G401 (cell line): ENCODE data around the gene ZNF747. TPM values are rescaled to one million over a fixed set of nuclear protein-coding genes. Genes with fewer than 3 reads are reported as not detected.

Experiments
- DNase-seq: peaks from one replicate; pipeline ENCODE4 v3.0.0-alpha.2; 2015; ENCODE audit warnings: low spot score
- in situ Hi-C: cut with HindIII; loops from 2 replicates; pipeline ENCODE4 v1.10.0; 2016; ENCODE audit warnings: low sequenced_read_pairs, mixed read lengths
- total RNA-seq: library from RNA; depleted of rRNA; stranded (reverse); fragments of >200 nt; shearing (Covaris generic); gene quantifications from 2 replicates; pipeline ENCODE4 v1.2.3, GENCODE V29; 2014; rRNA removed

ZNF747 gene
- total RNA-seq, 1 experiment from 2014 or later: not detected

- in situ Hi-C loops: no loop called here
- no peak for DNase-seq
Measured at GRCh38 chr16:30488764-30489605, 45.7 kb downstream of the ZNF747 start.

GRCh38 chr16:30485818-30486436 lies 48.7 kb downstream of the ZNF747 start:
- in situ Hi-C loops: no loop called here
- DNase-seq: no peak

- no peak for DNase-seq
- in situ Hi-C loops: no loop called here
Measured at GRCh38 chr16:30484887-30485286, 49.8 kb downstream of the ZNF747 start.

- DNase-seq: no peak
- in situ Hi-C loops: no loop called here
Measured at GRCh38 chr16:30482366-30482765, 52.3 kb downstream of the ZNF747 start.

GRCh38 chr16:30481381-30481780 lies 53.3 kb downstream of the ZNF747 start:
- in situ Hi-C loops: no loop called here
- DNase-seq: no peak

Other genes with a start within 250 kb of the ZNF747 start
- 82.4 and 84.3 TPM in 2 replicates for gene CD2BP2, start 179.6 kb downstream of the ZNF747 start, total RNA-seq
- 43.3 and 59.8 TPM in 2 replicates for gene TBC1D10B, start 164.4 kb downstream of the ZNF747 start, total RNA-seq
- gene MYL11, start 160.1 kb downstream of the ZNF747 start, total RNA-seq: 0.58 TPM in 1 of 2 replicates, not detected in the other
- gene SEPTIN1, start 152.3 kb downstream of the ZNF747 start, total RNA-seq: 0.10 and 0.86 TPM in 2 replicates
- gene ZNF48, start 139.4 kb downstream of the ZNF747 start, total RNA-seq: 30.4 and 41.8 TPM in 2 replicates
- gene ZNF771, start 127.3 kb downstream of the ZNF747 start, total RNA-seq: 31.6 and 41.2 TPM in 2 replicates
- gene DCTPP1, start 104.8 kb downstream of the ZNF747 start, total RNA-seq: 92.0 and 127 TPM in 2 replicates
- gene SEPHS2, start 89.0 kb downstream of the ZNF747 start, total RNA-seq: 64.0 and 83.6 TPM in 2 replicates
- gene ITGAL, start 62.1 kb downstream of the ZNF747 start, total RNA-seq: not detected in 2 replicates
- gene ZNF768, start 8.3 kb downstream of the ZNF747 start, total RNA-seq: 96.8 and 108 TPM in 2 replicates
- gene ZNF764, start 23.5 kb upstream of the ZNF747 start, total RNA-seq: 5.3 and 9.5 TPM in 2 replicates
- gene ZNF688, start 36.9 kb upstream of the ZNF747 start, total RNA-seq: 6.9 and 10.2 TPM in 2 replicates
- not detected in 2 replicates for gene ZNF785, start 50.8 kb upstream of the ZNF747 start, total RNA-seq
- 10.8 and 10.9 TPM in 2 replicates for gene ZNF689, start 75.5 kb upstream of the ZNF747 start, total RNA-seq
- gene PRR14, start 116.1 kb upstream of the ZNF747 start, total RNA-seq: 2.4 and 5.4 TPM in 2 replicates
- gene FBRS, start 123.6 kb upstream of the ZNF747 start, total RNA-seq: 20.3 and 24.1 TPM in 2 replicates
- gene SRCAP, start 164.3 kb upstream of the ZNF747 start, total RNA-seq: 3.6 and 4.1 TPM in 2 replicates
- 35.9 TPM in 2 replicates for gene PHKG2, start 213.6 kb upstream of the ZNF747 start, total RNA-seq
- 2.4 and 6.5 TPM in 2 replicates for gene CFAP119, start 227.2 kb upstream of the ZNF747 start, total RNA-seq
- gene RNF40, start 227.5 kb upstream of the ZNF747 start, total RNA-seq: 136 and 189 TPM in 2 replicates